22Rv1 (cell line): ENCODE results near the gene TSPAN18.

Experiments
- H3K27ac ChIP-seq: fragments of 450-650 bp; 2 replicates; pipeline ENCODE4 v1.5.1; 2017
- ZFX ChIP-seq: fragments of 450-650 bp; IDR thresholded peaks from 2 replicates; pipeline ENCODE4 v1.6.1; 2017; ENCODE audit warnings: antibody characterized with exemption, borderline replicate concordance
- TF ChIP-seq, protein P1 (sequence below): fragments of 450-650 bp; IDR thresholded peaks from 2 replicates; pipeline ENCODE4 v1.5.1; 2017; ENCODE audit warnings: mild to moderate bottlenecking

TSPAN18 gene

DNA sequence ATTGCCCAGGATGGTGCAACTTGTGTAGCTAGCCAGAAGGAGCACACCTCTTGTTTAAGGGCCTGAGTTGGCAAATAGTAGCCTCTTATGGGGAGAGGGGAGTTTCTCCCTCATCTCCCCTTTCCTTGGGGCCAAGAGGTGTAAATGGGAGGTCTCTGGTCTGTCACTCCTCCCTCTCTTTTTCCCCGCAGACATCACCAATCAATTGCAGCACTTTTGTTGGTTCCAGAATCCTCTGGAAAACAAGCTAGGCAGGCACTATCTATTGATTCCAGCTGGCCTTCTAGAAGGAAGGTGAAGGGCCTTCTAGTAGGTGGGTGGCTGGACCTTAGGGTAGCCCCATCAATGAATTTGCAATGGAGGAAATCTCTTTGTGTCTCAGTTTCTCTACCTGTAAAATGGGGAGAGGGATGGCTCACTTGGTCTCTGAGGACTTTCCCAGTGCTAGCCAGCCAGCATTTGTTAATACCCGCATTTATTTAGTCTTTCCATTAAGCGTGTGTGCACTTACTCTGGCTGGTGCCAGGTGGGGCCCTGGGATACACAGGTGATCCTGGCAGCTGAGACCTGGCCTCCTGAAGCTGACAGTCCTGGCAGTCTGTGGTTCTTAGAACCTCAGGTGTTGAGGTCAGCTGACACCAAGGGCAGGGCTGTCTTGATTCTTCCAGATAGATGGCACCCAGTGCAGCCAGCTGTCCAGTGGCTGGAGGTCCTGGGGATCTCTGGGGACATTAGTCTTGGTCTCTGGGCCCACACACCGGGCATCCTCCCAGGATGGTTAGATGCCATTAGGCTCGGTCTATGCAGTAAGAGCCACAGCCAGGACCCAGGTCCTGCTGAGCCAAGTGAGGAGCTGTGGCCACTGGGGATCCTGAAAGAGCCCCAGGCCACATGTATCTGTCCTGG lies 51.7 kb downstream of the TSPAN18 start:
- TF ChIP-seq ZFX, result no peak
- TF ChIP-seq, protein P1, sequence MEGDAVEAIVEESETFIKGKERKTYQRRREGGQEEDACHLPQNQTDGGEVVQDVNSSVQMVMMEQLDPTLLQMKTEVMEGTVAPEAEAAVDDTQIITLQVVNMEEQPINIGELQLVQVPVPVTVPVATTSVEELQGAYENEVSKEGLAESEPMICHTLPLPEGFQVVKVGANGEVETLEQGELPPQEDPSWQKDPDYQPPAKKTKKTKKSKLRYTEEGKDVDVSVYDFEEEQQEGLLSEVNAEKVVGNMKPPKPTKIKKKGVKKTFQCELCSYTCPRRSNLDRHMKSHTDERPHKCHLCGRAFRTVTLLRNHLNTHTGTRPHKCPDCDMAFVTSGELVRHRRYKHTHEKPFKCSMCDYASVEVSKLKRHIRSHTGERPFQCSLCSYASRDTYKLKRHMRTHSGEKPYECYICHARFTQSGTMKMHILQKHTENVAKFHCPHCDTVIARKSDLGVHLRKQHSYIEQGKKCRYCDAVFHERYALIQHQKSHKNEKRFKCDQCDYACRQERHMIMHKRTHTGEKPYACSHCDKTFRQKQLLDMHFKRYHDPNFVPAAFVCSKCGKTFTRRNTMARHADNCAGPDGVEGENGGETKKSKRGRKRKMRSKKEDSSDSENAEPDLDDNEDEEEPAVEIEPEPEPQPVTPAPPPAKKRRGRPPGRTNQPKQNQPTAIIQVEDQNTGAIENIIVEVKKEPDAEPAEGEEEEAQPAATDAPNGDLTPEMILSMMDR, result no peak
- no peak overlapping the region for H3K27ac ChIP-seq

DNA sequence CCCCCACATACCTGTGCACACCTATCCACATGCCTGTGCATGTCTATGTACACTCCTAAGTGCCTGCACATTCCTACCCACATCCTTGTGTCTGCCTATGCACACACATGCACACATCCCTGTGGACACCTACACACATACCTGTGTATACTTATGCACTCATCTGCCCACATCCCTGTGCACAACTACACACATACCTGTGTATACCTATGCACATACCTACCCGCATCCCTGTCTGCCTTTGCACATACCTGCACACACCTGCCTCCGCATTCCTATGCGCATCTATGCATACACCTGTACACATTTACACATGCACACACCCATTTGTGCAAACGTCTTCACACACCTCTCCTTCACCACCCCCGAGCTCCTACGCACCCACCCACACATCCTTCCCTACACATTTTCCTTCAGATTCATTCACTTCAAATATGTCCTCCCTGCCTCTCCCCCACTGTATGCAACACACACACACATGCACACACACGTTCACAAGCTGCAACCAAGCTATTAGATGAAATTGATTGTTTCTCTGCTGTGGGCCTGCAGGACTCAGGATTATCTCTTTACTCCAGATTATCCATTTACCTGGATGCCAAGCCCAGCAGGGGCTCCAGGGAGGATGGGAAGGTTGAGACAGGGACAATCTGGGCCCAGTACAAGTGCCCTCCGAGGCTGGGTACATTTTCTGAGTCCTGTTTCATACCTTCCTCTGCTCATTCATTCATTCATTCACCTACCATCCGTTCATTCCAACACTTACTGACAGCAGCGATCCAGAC lies 53.2 kb downstream of the TSPAN18 start:
- H3K27ac ChIP-seq, result no peak overlapping the region
- TF ChIP-seq, protein P1, result no peak
- TF ChIP-seq ZFX, result no peak

DNA sequence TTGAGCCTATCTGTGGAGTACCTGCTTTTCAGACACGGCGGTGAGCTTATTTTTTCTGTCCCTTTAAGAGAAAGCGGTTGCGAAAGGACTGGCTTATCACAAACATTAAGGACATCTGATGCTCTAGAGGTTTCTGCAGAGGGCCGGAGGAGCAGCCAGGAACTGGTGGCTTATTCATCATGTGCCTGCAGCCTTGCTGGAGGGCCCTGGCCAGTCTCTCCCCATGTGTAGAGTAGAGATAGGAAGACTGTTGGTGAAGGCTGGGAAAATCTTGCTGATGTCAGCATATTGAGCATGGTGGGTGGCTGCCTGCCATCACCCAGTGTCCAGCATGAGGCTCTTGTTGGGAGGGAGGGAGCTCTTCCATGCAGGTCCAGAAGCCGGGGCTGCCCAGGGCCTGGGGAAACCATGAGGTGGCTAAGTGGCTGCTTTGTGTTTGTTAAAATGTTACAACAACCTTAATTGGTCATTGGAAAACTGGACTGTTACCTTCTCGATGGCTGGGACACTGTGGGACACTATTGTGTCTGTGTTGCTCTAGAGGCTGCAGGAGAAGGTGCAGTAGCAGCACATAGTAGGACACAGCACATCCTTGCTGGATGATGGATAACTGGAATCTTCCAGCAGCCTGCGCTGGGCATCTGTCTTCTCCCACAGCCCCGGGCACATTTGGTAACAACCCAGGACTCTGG lies 54.3 kb downstream of the TSPAN18 start:
- TF ChIP-seq ZFX, result no peak
- TF ChIP-seq, protein P1, result no peak
- no peak overlapping the region for H3K27ac ChIP-seq

DNA sequence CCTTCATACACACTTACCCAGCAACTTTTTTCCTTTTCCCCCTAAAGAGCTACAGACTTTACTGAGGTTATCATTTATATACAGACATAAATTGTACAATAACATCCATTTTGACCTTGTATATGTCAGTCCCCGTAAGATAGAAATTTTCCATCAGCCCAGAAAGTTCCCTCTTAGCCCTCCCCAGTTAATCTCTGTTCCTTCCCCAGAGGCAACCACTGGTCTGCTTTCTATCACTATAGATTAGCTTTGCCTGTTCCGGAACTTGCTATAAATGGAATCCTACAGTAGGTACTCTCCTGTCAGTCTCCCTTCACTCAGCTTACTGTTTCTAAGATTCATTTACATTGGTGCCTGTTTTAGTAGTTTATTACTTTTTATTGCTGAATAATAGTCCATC lies 54.9 kb downstream of the TSPAN18 start:
- no peak for TF ChIP-seq ZFX
- TF ChIP-seq, protein P1, result no peak
- H3K27ac ChIP-seq, result no peak overlapping the region

DNA sequence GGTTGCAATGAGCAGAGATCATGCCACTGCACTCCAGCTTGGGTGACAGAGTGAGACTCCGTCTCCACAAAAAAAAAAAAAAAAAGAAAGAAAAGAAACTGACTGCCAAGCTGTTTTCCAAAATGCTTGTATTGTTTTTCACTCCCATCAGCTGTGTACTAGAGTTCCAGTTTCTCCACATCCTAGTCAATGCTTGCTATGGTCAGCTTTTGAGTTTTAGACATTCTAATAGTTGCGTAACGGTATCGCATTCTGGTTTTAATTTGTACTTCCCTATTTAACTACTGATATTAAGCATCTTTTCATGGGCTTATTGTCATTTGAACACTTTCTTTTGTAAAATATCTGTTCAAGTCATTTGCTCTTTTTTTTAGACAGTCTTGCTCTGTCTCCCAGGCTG lies 55.7 kb downstream of the TSPAN18 start:
- TF ChIP-seq, protein P1, result no peak
- TF ChIP-seq ZFX, result no peak
- H3K27ac ChIP-seq, result no peak overlapping the region

DNA sequence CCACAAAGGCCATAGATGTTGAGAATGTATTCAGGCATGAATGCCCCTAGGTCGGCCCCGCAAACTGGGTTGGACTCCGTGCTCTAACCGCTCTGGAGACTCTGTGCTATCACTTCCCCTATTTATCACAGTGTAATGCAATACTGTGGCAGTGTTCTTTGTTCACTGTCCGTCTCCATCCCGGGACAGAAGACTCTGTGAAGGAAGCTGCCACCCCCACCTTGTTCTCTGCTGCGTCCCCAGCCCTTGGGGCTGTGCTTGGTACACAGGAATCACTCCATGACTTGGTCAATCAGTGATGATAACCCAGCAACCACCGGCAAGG lies 57.6 kb downstream of the TSPAN18 start:
- H3K27ac ChIP-seq, result no peak overlapping the region

DNA sequence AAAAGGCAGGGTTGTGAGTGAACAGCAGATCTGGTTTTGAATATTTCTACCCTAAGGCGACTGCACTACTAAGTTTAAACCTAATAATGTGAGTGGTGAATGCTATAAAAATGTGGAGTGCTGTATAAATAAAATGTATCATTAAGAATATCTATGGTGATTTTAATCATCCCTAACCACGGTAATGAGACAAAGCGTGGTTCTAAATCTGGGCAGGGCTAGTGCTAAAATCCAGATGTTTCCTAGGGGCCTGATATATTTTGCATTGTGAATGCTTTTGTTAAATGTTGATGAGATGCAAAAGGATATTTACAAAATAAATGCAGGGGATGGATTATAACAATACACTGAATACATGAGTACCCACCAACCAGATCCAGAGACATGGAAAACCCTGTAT lies 58.1 kb downstream of the TSPAN18 start:
- no peak overlapping the region for H3K27ac ChIP-seq
- TF ChIP-seq, protein P1, result no peak
- TF ChIP-seq ZFX, result no peak

More for the DNA sequence above, 57.6 kb downstream of the TSPAN18 start:
- TF ChIP-seq ZFX, result no peak
